ENCODE data around the gene COMT. TPM values are rescaled to one million over a fixed set of nuclear protein-coding genes. Genes with fewer than 3 reads are reported as not detected.
"Not testable (repeated sequence)": the region's sequence is repeated elsewhere in the genome, so short reads cannot be mapped to it uniquely, and the experiment has no call there.

The COMT gene
- total RNA-seq, 4 donors from 2014 or later: 88.9 to 175 (median 108) TPM

- no peak for TF ChIP-seq CTCF (IDR thresholded peaks at IDR 0.05)
- TF ChIP-seq POLR2A (IDR thresholded peaks at IDR 0.05): no peak
- no peak overlapping the region for H3K27ac ChIP-seq
- intact Hi-C loops (cut with DNase I; ENCODE audit: low total_unique reads): no loop called here
These were observed 37.3 kb upstream of the COMT start for GRCh38 chr22:19904174-19904856.

GRCh38 chr22:19904935-19905334 lies 36.6 kb upstream of the COMT start:
- H3K4me3 ChIP-seq: no peak overlapping the region
- H3K9me3 ChIP-seq: no peaks in the 10 kb centered on the region
- DNase-seq: no peak
- H3K27me3 ChIP-seq: no peaks in the 10 kb centered on the region
- no peaks in the 10 kb centered on the region for H3K36me3 ChIP-seq
- intact Hi-C loops (cut with DNase I; ENCODE audit: low total_unique reads): no loop called here
- no peak overlapping the region for H3K27ac ChIP-seq
- TF ChIP-seq POLR2A (IDR thresholded peaks at IDR 0.05): no peak
- TF ChIP-seq CTCF (IDR thresholded peaks at IDR 0.05): no peak
- no peaks in the 10 kb centered on the region for H3K4me1 ChIP-seq

More at GRCh38 chr22:19904174-19904856, 37.3 kb upstream of the COMT start:
- Histone ChIP-seq H3K36me3 (no peaks in the 10 kb centered on the region), H3K4me1 (no peaks in the 10 kb centered on the region), H3K4me3 (no peak overlapping the region), H3K27me3 (no peaks in the 10 kb centered on the region), H3K9me3 (no peaks in the 10 kb centered on the region)
- DNase-seq: no peak

- Histone ChIP-seq H3K36me3 (no peaks in the 10 kb centered on the region), H3K27ac (no peak overlapping the region), H3K4me3 (no peak overlapping the region), H3K9me3 (no peaks in the 10 kb centered on the region), H3K4me1 (no peaks in the 10 kb centered on the region), H3K27me3 (no peaks in the 10 kb centered on the region)
- no peak for DNase-seq
- intact Hi-C loops (cut with DNase I; ENCODE audit: low total_unique reads): no loop called here
- TF ChIP-seq CTCF (IDR thresholded peaks at IDR 0.05) (no peak), POLR2A (IDR thresholded peaks at IDR 0.05) (no peak)
These were observed 36.0 kb upstream of the COMT start for GRCh38 chr22:19905347-19906276.

- intact Hi-C loops (cut with DNase I; ENCODE audit: low total_unique reads); H3K36me3 ChIP-seq: not testable (repeated sequence)
These were observed 34.7 kb upstream of the COMT start for GRCh38 chr22:19906864-19907263.

GRCh38 chr22:19907902-19908301 lies 33.7 kb upstream of the COMT start:
- H3K27ac ChIP-seq; intact Hi-C loops (cut with DNase I; ENCODE audit: low total_unique reads); H3K36me3 ChIP-seq; H3K27me3 ChIP-seq; H3K9me3 ChIP-seq; DNase-seq; H3K4me1 ChIP-seq; H3K4me3 ChIP-seq: not testable (repeated sequence)

More at GRCh38 chr22:19906864-19907263, 34.7 kb upstream of the COMT start:
- DNase-seq, H3K9me3 ChIP-seq, H3K4me1 ChIP-seq, H3K4me3 ChIP-seq, H3K27me3 ChIP-seq, H3K27ac ChIP-seq: not testable (repeated sequence)
